Endothelial cell of hepatic sinusoid (primary cell): ENCODE results near the gene SPINK6.

Experiments used
- in situ Hi-C: cut with HindIII; loops from 2 replicates; pipeline ENCODE4 v1.10.0; 2017; ENCODE audit warnings: low sequenced_read_pairs

Gene SPINK6

GRCh38 chr5:148214665-148215185, 11.9 kb downstream of the SPINK6 start:
- in situ Hi-C loops, result no loop called here

DNA sequence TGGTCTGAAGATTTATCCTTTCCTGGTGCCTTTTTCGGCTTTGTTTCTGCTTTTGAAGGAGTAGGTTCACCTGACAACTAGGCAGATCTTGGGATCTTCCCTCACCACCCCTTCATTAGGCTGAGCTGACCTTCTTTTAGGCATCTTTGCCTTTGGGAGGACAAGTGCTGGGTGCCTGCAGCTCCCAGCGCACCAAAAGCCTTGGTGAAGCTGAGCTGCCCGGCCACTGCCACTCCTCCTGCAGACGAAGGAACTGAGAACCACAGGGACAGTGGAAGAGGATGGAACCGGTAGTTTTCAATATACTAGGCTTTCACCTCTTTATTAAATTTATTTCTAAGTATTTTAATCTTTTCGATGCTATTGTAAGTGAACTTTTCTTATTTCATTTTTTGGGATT, 18.7 kb downstream of the SPINK6 start:
- in situ Hi-C loops, result no loop called here

- in situ Hi-C loops, result no loop called here
These were observed 21.4 kb downstream of the SPINK6 start for GRCh38 chr5:148224117-148224742.

DNA sequence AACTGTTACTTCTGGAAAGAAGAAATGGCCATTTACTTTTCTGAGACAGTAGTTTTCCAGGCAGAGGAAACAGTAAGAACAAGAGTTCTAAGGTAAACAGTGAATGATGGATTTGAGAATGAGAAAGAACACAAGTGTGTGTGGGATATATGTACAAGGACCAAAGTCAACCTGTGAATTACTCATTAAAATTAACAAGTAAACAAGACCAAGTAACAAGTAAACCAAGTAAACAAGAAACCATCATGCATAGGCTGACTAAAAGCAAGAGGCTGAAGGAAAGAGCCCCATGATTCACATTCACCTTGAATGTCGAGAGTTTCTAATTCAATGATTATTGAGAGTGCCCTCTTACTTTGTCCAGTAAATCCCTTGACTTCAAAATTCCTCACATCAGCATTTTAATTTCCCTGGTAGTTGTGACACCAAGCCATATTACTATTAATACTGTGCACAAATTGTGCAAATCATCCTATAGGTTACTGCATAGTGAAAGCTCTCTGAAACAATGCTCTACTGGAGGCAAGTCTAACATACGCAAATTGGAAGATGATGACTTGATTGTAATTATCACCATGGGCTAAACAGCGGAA, 25.6 kb downstream of the SPINK6 start:
- in situ Hi-C loops, result no loop called here

- in situ Hi-C loops, result no loop called here
These were observed 27.0 kb downstream of the SPINK6 start for GRCh38 chr5:148229840-148230239.

- in situ Hi-C loops, result no loop called here
These were observed 27.4 kb downstream of the SPINK6 start for GRCh38 chr5:148230240-148230639.

DNA sequence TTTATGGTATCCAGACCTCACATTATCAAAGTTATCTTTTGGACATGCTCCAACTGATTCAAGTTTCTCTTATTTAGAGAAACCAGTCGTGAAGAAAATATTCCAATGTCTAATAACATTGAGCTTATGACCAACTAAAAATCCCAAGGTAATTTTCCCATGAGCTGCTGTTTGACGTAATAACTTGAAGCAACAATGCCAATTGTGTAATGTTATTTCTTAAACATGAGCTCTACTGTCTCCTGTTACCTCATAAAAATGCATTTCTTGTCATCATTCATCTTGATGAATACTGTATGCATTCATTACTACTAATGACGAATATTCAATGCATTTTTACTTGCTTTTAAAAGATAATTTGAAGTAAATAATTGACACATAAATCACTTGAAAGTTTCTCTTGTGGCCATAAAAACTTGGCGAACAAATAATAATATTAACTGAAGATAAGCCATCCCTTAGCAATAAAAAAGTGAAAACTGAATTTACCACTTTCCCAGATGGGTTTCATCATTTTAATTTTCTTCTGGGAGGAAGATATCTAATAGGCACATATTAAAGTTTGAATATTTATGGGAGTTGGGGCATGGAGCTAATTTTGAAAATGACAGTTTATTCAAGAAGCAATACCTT, 35.1 kb downstream of the SPINK6 start:
- in situ Hi-C loops, result no loop called here

- in situ Hi-C loops, result no loop called here
These were observed 35.6 kb downstream of the SPINK6 start, which contains the start of gene MARCOL for GRCh38 chr5:148238418-148238794. MARCOL (plus strand) TSS chr5:148238525; CDS start chr5:148238598, 73 bp downstream.

GRCh38 chr5:148248894-148249293, 46.1 kb downstream of the SPINK6 start:
- in situ Hi-C loops, result no loop called here

GRCh38 chr5:148255456-148255855, 52.6 kb downstream of the SPINK6 start:
- in situ Hi-C loops, result no loop called here

GRCh38 chr5:148259288-148259687, 56.4 kb downstream of the SPINK6 start:
- in situ Hi-C loops, result no loop called here

DNA sequence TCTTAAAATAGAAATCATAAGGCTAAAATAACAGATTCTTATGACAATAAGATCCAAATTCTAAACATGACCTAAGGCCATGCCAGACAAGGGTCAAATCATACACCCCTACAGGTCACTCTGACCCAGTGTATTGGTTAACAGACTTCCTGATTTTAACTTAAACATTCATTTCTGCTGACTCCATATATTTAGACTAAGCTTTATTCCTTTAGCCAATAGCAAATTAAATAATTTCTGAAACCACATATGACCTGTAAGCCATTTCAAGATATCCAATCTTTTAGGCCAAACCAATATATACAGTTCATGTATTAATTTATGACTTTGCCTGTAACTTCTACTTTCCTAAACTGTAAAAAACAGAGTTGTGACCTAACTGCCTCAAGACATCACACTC, 58.4 kb downstream of the SPINK6 start:
- in situ Hi-C loops, result no loop called here
